ENCODE results near the gene AREL1.

AREL1 gene

GRCh38 chr14:74739293-74740030 lies 26.6 kb upstream of the AREL1 start:
- no peak for TF ChIP-seq CTCF (IDR thresholded peaks at IDR 0.05; ENCODE audit: borderline replicate concordance, control extremely low read depth, extremely low read depth, insufficient read depth, missing control alignments)
- no peak for DNase-seq (ENCODE audit: low spot score)
- in situ Hi-C loops (cut with MboI; ENCODE audit: low sequenced_read_pairs, unreplicated experiment): no loop called here

GRCh38 chr14:74737753-74738325 lies 25.0 kb upstream of the AREL1 start:
- TF ChIP-seq CTCF (IDR thresholded peaks at IDR 0.05; ENCODE audit: borderline replicate concordance, control extremely low read depth, extremely low read depth, insufficient read depth, missing control alignments): no peak
- DNase-seq (ENCODE audit: low spot score): no peak
- in situ Hi-C loops (cut with MboI; ENCODE audit: low sequenced_read_pairs, unreplicated experiment): no loop called here

GRCh38 chr14:74735125-74735524 lies 22.2 kb upstream of the AREL1 start:
- in situ Hi-C loops (cut with MboI; ENCODE audit: low sequenced_read_pairs, unreplicated experiment): no loop called here
- DNase-seq (ENCODE audit: low spot score): no peak
- no peak for TF ChIP-seq CTCF (IDR thresholded peaks at IDR 0.05; ENCODE audit: borderline replicate concordance, control extremely low read depth, extremely low read depth, insufficient read depth, missing control alignments)

- no peak for TF ChIP-seq CTCF (IDR thresholded peaks at IDR 0.05; ENCODE audit: borderline replicate concordance, control extremely low read depth, extremely low read depth, insufficient read depth, missing control alignments)
- no peak for DNase-seq (ENCODE audit: low spot score)
- in situ Hi-C loops (cut with MboI; ENCODE audit: low sequenced_read_pairs, unreplicated experiment): no loop called here
Measured at GRCh38 chr14:74733221-74733620, 20.3 kb upstream of the AREL1 start.

GRCh38 chr14:74732387-74732786 lies 19.5 kb upstream of the AREL1 start:
- no peak for TF ChIP-seq CTCF (IDR thresholded peaks at IDR 0.05; ENCODE audit: borderline replicate concordance, control extremely low read depth, extremely low read depth, insufficient read depth, missing control alignments)
- in situ Hi-C loops (cut with MboI; ENCODE audit: low sequenced_read_pairs, unreplicated experiment): no loop called here
- DNase-seq (ENCODE audit: low spot score): no peak

GRCh38 chr14:74723134-74723533 lies 10.3 kb upstream of the AREL1 start:
- TF ChIP-seq CTCF (IDR thresholded peaks at IDR 0.05; ENCODE audit: borderline replicate concordance, control extremely low read depth, extremely low read depth, insufficient read depth, missing control alignments): no peak
- DNase-seq (ENCODE audit: low spot score): no peak
- in situ Hi-C loops (cut with MboI; ENCODE audit: low sequenced_read_pairs, unreplicated experiment): no loop called here
